Measurements from ENCODE around the gene RANBP3L. TPM values are rescaled to one million over a fixed set of nuclear protein-coding genes. Genes with fewer than 3 reads are reported as not detected.

The RANBP3L gene
- total and polyA plus RNA-seq, 9 of the 15 experiments (the other 6 are each of a cell fraction or from before 2014, with no cell fraction given) = 0.01 to 0.06 TPM; not detected in 7

GRCh38 chr5:36241631-36242533, 59.8 kb downstream of the RANBP3L start, which contains the start of gene NADK2 (continued):
- TF ChIP-seq PKNOX1 (IDR thresholded peaks at IDR 0.05) (0 out of 2 replicates have a peak, but pooled peaks have one; percentile 10), ELF4 (CRISPR knock-in tag; IDR thresholded peaks at IDR 0.05) (no peak), IFI16 (CRISPR knock-in tag; IDR thresholded peaks at IDR 0.05) (peak; percentile 13; the same call in 1 of the 2 replicates), CHD1 (IDR thresholded peaks at IDR 0.05; ENCODE audit: low read length) (peak; percentile 68), ATF6 (CRISPR knock-in tag; IDR thresholded peaks at IDR 0.05) (peak; percentile 94; the same call in 1 of the 2 replicates), E4F1 (CRISPR knock-in tag; IDR thresholded peaks at IDR 0.05; ENCODE audit: borderline replicate concordance) (peak; percentile 49; the same call in 1 of the 2 replicates), NFXL1 (CRISPR knock-in tag; IDR thresholded peaks at IDR 0.05) (peak; percentile 73; the same call in 1 of the 2 replicates), DMBX1 (CRISPR knock-in tag; IDR thresholded peaks at IDR 0.05; ENCODE audit: borderline replicate concordance) (peak; percentile 97), ERF (CRISPR knock-in tag; IDR thresholded peaks at IDR 0.05) (peak; percentile 97), BCOR (IDR thresholded peaks at IDR 0.05) (peak; percentile 89; the same call in 1 of the 2 replicates), ATF4 (CRISPR knock-in tag; IDR thresholded peaks at IDR 0.05) (peak; percentile 68), ZNF3 (CRISPR knock-in tag; IDR thresholded peaks at IDR 0.05) (no peak), CTCFL (IDR thresholded peaks at IDR 0.05; ENCODE audit: borderline replicate concordance, insufficient read depth, low read depth, low read length, poor library complexity, severe bottlenecking) (no peak), SETDB1 (IDR thresholded peaks at IDR 0.05; ENCODE audit: low read length) (no peak), SP2 (IDR thresholded peaks at IDR 0.05; ENCODE audit: extremely low read depth, low read depth, low read length, poor library complexity, severe bottlenecking) (no peak), MLLT1 (IDR thresholded peaks at IDR 0.05) (peak in 1 of 2 experiments; percentile 49; a peak in 3 of 4 replicates)

Measured in K562 (cell line).